HL-60 (cell line): Measurements from ENCODE around the gene EIF4G3.

Source experiments
- POLR2AphosphoS5 ChIP-seq: IDR thresholded peaks from 2 replicates; pipeline ENCODE4 v1.6.1; 2012; ENCODE audit warnings: low read depth
- SPI1 ChIP-seq: IDR thresholded peaks from 2 replicates; pipeline ENCODE4 v1.6.1; 2012; ENCODE audit warnings: low read depth, mild to moderate bottlenecking, borderline replicate concordance
- TF ChIP-seq, protein P1 (sequence below): IDR thresholded peaks from one replicate; pipeline ENCODE4 v1.5.1; 2011; ENCODE audit warnings: low read length, control low read depth, inconsistent platforms; ENCODE audit not compliant: insufficient read depth

DNA sequence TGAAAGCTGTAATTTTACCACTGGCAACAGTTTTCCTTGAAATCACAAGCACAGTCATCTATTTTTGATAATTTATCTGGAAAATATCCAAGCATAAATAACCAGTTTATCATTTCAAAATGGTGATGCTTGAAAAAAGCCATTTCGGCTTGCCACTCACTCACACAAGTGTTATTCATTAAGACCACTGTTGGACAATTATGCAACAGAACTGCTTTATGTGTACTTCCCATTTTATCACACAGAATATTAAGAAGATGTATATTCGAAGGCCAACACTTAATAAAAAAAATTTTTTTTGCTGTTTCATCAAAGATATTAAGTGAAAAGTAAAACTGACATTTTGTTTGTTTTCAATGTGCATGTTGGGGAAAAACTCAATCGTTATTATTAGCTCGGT, 62.3 kb downstream of the EIF4G3 start:
- TF ChIP-seq, protein P1, sequence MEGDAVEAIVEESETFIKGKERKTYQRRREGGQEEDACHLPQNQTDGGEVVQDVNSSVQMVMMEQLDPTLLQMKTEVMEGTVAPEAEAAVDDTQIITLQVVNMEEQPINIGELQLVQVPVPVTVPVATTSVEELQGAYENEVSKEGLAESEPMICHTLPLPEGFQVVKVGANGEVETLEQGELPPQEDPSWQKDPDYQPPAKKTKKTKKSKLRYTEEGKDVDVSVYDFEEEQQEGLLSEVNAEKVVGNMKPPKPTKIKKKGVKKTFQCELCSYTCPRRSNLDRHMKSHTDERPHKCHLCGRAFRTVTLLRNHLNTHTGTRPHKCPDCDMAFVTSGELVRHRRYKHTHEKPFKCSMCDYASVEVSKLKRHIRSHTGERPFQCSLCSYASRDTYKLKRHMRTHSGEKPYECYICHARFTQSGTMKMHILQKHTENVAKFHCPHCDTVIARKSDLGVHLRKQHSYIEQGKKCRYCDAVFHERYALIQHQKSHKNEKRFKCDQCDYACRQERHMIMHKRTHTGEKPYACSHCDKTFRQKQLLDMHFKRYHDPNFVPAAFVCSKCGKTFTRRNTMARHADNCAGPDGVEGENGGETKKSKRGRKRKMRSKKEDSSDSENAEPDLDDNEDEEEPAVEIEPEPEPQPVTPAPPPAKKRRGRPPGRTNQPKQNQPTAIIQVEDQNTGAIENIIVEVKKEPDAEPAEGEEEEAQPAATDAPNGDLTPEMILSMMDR: no peak
- TF ChIP-seq SPI1: no peak
- no peak for TF ChIP-seq POLR2AphosphoS5
